ENCODE results near the gene ZNF229. TPM values are rescaled to one million over a fixed set of nuclear protein-coding genes. Genes with fewer than 3 reads are reported as not detected.
"Not testable (repeated sequence)": the region's sequence is repeated elsewhere in the genome, so short reads cannot be mapped to it uniquely, and the experiment has no call there.

ZNF229 gene
- total RNA-seq (2014; rRNA removed; shearing (Covaris generic)), result not detected in 2 replicates

- DNase-seq, result no peak
- no peaks in the 10 kb centered on the region for H3K9me3 ChIP-seq (replicated peaks)
- no peak within 1 kb of the TSS for H3K27ac ChIP-seq
- no peaks in the 10 kb centered on the region for H3K36me3 ChIP-seq
- H3K4me1 ChIP-seq, result no peaks in the 10 kb centered on the region
- no peak within 1 kb of the TSS for H3K4me3 ChIP-seq
- H3K27me3 ChIP-seq, result no peaks in the 10 kb centered on the region
These were observed at the start of gene ZNF229 for GRCh38 chr19:44447916-44448674. Gene ZNF229, minus strand, starts transcription at chr19:44448472. Its CDS starts 5,625 bp downstream, at chr19:44442847.

GRCh38 chr19:44496711-44497110 lies 48.4 kb upstream of the ZNF229 start:
- Histone ChIP-seq H3K4me3 (no peak overlapping the region), H3K36me3 (peaks cover 48% of the 10 kb centered on the region), H3K27ac (no peak overlapping the region), H3K4me1 (no peaks in the 10 kb centered on the region), H3K9me3 (replicated peaks) (peaks cover 13% of the 10 kb centered on the region; the same call in 1 of the 2 replicates), H3K27me3 (no peaks in the 10 kb centered on the region)
- no peak for DNase-seq

- Histone ChIP-seq H3K4me3 (no peak overlapping the region), H3K4me1 (no peaks in the 10 kb centered on the region), H3K27ac (no peak overlapping the region), H3K36me3 (peaks cover 73% of the 10 kb centered on the region), H3K27me3 (no peaks in the 10 kb centered on the region), H3K9me3 (replicated peaks) (peaks cover 63% of the 10 kb centered on the region)
- DNase-seq, result peak; percentile 13 to 48
These were observed 28.5 kb upstream of the ZNF229 start for GRCh38 chr19:44476559-44477408.

- H3K4me1 ChIP-seq; H3K9me3 ChIP-seq (replicated peaks); DNase-seq; H3K27me3 ChIP-seq; H3K27ac ChIP-seq; H3K36me3 ChIP-seq; H3K4me3 ChIP-seq: not testable (repeated sequence)
These were observed 20.5 kb upstream of the ZNF229 start for GRCh38 chr19:44468730-44469129.

GRCh38 chr19:44462600-44463286 lies 14.5 kb upstream of the ZNF229 start:
- not testable (repeated sequence) for H3K4me1 ChIP-seq; H3K9me3 ChIP-seq (replicated peaks); H3K27me3 ChIP-seq; H3K36me3 ChIP-seq; H3K27ac ChIP-seq; H3K4me3 ChIP-seq
- DNase-seq, result peak; percentile 5 to 32

- not testable (repeated sequence) for H3K9me3 ChIP-seq (replicated peaks); H3K27ac ChIP-seq; H3K27me3 ChIP-seq; H3K4me3 ChIP-seq; H3K36me3 ChIP-seq; DNase-seq; H3K4me1 ChIP-seq
These were observed 7.7 kb upstream of the ZNF229 start for GRCh38 chr19:44456016-44456415.

GRCh38 chr19:44455100-44455499 lies 6.8 kb upstream of the ZNF229 start:
- Histone ChIP-seq H3K36me3 (no peaks in the 10 kb centered on the region), H3K4me1 (no peaks in the 10 kb centered on the region), H3K4me3 (no peak overlapping the region), H3K9me3 (replicated peaks) (no peaks in the 10 kb centered on the region), H3K27me3 (no peaks in the 10 kb centered on the region), H3K27ac (no peak overlapping the region)
- no peak for DNase-seq

GRCh38 chr19:44452367-44452766 lies 4.1 kb upstream of the ZNF229 start:
- no peak for DNase-seq
- H3K4me3 ChIP-seq, result no peak overlapping the region
- H3K27ac ChIP-seq, result no peak overlapping the region
- no peaks in the 10 kb centered on the region for H3K9me3 ChIP-seq (replicated peaks)
- no peaks in the 10 kb centered on the region for H3K27me3 ChIP-seq
- H3K36me3 ChIP-seq, result no peaks in the 10 kb centered on the region
- no peaks in the 10 kb centered on the region for H3K4me1 ChIP-seq

- no peaks in the 10 kb centered on the region for H3K27me3 ChIP-seq
- no peak for DNase-seq
These were observed 3.4 kb upstream of the ZNF229 start for GRCh38 chr19:44451687-44452086.

GRCh38 chr19:44438441-44438840 lies 9.8 kb downstream of the ZNF229 start:
- Histone ChIP-seq H3K27me3 (no peaks in the 10 kb centered on the region), H3K4me1 (no peaks in the 10 kb centered on the region), H3K9me3 (replicated peaks) (no peaks in the 10 kb centered on the region; the same call in 1 of the 2 replicates), H3K27ac (no peak overlapping the region), H3K4me3 (no peak overlapping the region), H3K36me3 (no peaks in the 10 kb centered on the region)
- no peak for DNase-seq

More at GRCh38 chr19:44451687-44452086, 3.4 kb upstream of the ZNF229 start:
- H3K27ac ChIP-seq, result no peak overlapping the region
- no peaks in the 10 kb centered on the region for H3K36me3 ChIP-seq
- no peaks in the 10 kb centered on the region for H3K4me1 ChIP-seq
- no peak overlapping the region for H3K4me3 ChIP-seq
- H3K9me3 ChIP-seq (replicated peaks), result no peaks in the 10 kb centered on the region

GRCh38 chr19:44435441-44435840 lies 12.8 kb downstream of the ZNF229 start:
- H3K4me1 ChIP-seq, result no peaks in the 10 kb centered on the region
- H3K9me3 ChIP-seq (replicated peaks), result no peaks in the 10 kb centered on the region
- H3K4me3 ChIP-seq, result no peak overlapping the region
- DNase-seq, result no peak
- no peaks in the 10 kb centered on the region for H3K36me3 ChIP-seq
- no peak overlapping the region for H3K27ac ChIP-seq
- H3K27me3 ChIP-seq, result no peaks in the 10 kb centered on the region

- Histone ChIP-seq H3K4me1 (no peaks in the 10 kb centered on the region), H3K36me3 (no peaks in the 10 kb centered on the region), H3K4me3 (no peak overlapping the region), H3K27ac (no peak overlapping the region), H3K27me3 (no peaks in the 10 kb centered on the region), H3K9me3 (replicated peaks) (no peaks in the 10 kb centered on the region)
- no peak for DNase-seq
These were observed 17.3 kb downstream of the ZNF229 start for GRCh38 chr19:44430956-44431355.

- not testable (repeated sequence) for H3K27ac ChIP-seq; H3K4me3 ChIP-seq; H3K36me3 ChIP-seq; H3K9me3 ChIP-seq (replicated peaks); H3K27me3 ChIP-seq; DNase-seq; H3K4me1 ChIP-seq
These were observed 32.7 kb downstream of the ZNF229 start for GRCh38 chr19:44415553-44415952.

GRCh38 chr19:44401139-44402115 lies 46.8 kb downstream of the ZNF229 start, which contains the start of gene ZNF285:
Gene ZNF285, minus strand, starts transcription at chr19:44401608. Its CDS starts 4,395 bp downstream, at chr19:44397213.
- Histone ChIP-seq H3K4me3 (peak within 1 kb of the TSS; percentile 61), H3K36me3 (no peaks in the 10 kb centered on the region), H3K4me1 (0 out of 2 replicates have a peak, but pooled peaks cover 3% of the 10 kb centered on the region), H3K27me3 (no peaks in the 10 kb centered on the region), H3K9me3 (replicated peaks) (peaks cover 10% of the 10 kb centered on the region; the same call in 1 of the 2 replicates), H3K27ac (no peak within 1 kb of the TSS; the same call in 1 of the 2 replicates)
- peak; percentile 97 to 98 for DNase-seq

Measured in SJCRH30 (cell line).